Dendritic cell treated with granulocyte-macrophage colony-stimulating factor and Interleukin-4, amounts not matched to agents 40 ng/mL and 50 ng/mL, for 4 days (primary cell): ENCODE data around the gene CXCR5.
A peak's percentile ranks its signal among the peaks of the same experiment; 100 is the strongest.

Source experiments
- H3K27ac Mint-ChIP-seq: one replicate; pipeline ENCODE4 v1.8.0; 2022; ENCODE audit warnings: mild to moderate bottlenecking, mixed read lengths
- H3K27me3 Mint-ChIP-seq: one replicate; pipeline ENCODE4 v1.8.0; 2022; ENCODE audit warnings: mild to moderate bottlenecking, mixed read lengths
- H3K36me3 Mint-ChIP-seq: one replicate; pipeline ENCODE4 v1.8.0; 2022; ENCODE audit warnings: low read depth, mixed read lengths
- H3K4me1 Mint-ChIP-seq: one replicate; pipeline ENCODE4 v1.8.0; 2022; ENCODE audit warnings: low read depth, mixed read lengths
- H3K4me3 Mint-ChIP-seq: one replicate; pipeline ENCODE4 v1.8.0; 2022; ENCODE audit warnings: mild to moderate bottlenecking, moderate library complexity, mixed read lengths
- H3K9me3 Mint-ChIP-seq: one replicate; pipeline ENCODE4 v1.8.0; 2022; ENCODE audit warnings: mixed read lengths
- intact Hi-C: fragments of 100-400 bp; cut with micrococcal nuclease; formaldehyde crosslinking; loops from one replicate; pipeline ENCODE4 v1.15.0; 2022

Gene CXCR5

DNA sequence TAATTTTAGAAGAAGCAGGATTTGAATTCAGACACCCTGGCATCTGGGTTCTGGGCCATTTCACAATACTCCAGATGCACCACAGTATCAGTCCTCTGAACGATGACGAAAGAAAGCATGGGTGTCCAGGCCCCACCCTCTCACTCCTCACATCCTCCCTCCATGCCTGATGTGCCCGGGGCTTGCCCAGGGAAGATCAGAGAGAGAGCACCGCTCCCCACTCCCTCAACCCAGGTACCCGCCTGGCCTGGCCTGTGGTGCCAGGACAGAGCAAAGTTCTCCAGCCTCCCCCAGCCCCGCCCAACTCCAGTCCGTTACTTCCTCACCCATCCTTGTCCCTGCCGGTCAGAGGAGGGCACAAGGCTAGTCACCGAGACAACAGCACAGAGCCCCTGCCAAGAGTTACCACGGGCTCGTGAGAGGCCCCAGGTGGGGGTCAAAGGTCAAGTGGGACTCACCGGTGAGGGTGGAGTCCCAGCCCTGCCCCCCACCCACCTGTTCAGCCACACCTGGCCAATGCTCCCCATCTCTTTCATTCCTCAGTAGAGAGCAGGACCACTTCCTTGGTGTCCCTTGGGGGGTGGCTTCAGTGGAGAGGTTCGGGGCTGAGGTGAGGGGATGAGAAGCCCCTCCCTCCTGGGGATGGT is 33.9 kb downstream of the CXCR5 start:
- Mint-ChIP-seq H3K36me3 (no peaks in the 10 kb centered on the region), H3K4me1 (peaks cover 100% of the 10 kb centered on the region)
- intact Hi-C loops = no loop called here

DNA sequence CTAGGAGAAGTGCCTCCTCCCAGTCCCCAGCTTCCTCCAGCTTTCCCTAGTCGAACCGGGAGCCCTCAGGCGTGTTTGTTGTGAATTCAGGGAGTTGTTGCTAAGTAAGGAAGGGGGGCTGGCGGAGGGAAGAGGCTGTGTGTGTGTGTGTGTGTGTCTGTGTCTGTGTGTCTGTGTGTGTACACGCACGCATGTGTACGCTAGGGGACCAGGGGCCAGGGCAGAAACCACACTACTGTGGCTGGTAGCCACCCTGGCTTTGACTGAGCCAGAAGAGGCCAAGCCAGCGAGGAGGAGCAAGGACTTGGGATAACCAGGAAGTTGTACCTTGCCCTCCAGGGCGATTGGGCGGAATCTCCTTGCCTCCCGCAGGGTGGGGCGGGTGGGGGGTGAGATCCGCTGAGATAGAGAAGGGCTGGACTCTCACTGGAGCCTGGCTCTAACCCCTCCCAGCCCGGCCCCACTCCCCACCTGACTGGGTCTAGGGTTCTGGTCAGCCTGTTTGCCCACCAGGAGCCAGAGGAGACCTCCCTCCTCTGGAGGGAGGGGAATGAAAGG is 34.5 kb downstream of the CXCR5 start:
- H3K4me3 Mint-ChIP-seq = peak overlapping the region; percentile 11
- peaks cover 100% of the 10 kb centered on the region for H3K4me1 Mint-ChIP-seq
- no peaks in the 10 kb centered on the region for H3K9me3 Mint-ChIP-seq
- H3K27ac Mint-ChIP-seq = peak overlapping the region; percentile 64
- H3K27me3 Mint-ChIP-seq = peaks cover 28% of the 10 kb centered on the region
- no peaks in the 10 kb centered on the region for H3K36me3 Mint-ChIP-seq
- intact Hi-C loops = no loop called here

More for the DNA sequence above, 33.9 kb downstream of the CXCR5 start:
- peak overlapping the region; percentile 64 for H3K27ac Mint-ChIP-seq
- H3K9me3 Mint-ChIP-seq = no peaks in the 10 kb centered on the region
- H3K4me3 Mint-ChIP-seq = peak overlapping the region; percentile 11
- peaks cover 25% of the 10 kb centered on the region for H3K27me3 Mint-ChIP-seq

DNA sequence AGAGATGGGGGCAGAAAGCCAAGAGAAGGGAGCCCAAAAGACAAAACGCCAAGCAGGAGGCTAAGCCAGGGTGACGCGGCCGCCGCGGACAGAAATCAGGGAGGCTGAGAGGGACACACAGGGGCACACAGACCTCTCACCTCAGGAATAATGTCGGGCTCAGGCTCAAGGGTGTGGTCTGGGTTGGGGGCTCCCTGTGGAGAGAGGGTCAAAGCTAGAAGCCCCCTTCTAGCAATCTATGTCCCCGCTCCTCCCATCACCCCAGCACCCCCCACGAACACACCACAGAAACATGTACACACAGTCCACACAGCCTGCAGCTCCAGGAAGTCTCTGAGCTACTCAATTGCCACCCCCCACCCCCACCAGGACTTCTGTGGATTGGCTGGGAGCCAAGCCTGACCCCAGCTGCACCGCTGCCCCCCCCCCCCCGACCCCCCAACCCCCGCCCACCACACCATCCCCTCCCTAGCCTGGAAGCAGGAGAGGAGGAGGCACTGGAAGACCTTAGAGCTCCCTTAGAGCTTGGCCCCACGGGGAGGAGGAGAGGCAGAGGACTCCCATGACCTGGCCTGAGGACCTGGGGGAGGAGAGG is 35.1 kb downstream of the CXCR5 start:
- H3K4me1 Mint-ChIP-seq = peaks cover 100% of the 10 kb centered on the region
- no peaks in the 10 kb centered on the region for H3K36me3 Mint-ChIP-seq
- intact Hi-C loops = no loop called here
- H3K27me3 Mint-ChIP-seq = peaks cover 32% of the 10 kb centered on the region
- H3K4me3 Mint-ChIP-seq = no peak overlapping the region
- no peaks in the 10 kb centered on the region for H3K9me3 Mint-ChIP-seq
- peak overlapping the region; percentile 64 for H3K27ac Mint-ChIP-seq

DNA sequence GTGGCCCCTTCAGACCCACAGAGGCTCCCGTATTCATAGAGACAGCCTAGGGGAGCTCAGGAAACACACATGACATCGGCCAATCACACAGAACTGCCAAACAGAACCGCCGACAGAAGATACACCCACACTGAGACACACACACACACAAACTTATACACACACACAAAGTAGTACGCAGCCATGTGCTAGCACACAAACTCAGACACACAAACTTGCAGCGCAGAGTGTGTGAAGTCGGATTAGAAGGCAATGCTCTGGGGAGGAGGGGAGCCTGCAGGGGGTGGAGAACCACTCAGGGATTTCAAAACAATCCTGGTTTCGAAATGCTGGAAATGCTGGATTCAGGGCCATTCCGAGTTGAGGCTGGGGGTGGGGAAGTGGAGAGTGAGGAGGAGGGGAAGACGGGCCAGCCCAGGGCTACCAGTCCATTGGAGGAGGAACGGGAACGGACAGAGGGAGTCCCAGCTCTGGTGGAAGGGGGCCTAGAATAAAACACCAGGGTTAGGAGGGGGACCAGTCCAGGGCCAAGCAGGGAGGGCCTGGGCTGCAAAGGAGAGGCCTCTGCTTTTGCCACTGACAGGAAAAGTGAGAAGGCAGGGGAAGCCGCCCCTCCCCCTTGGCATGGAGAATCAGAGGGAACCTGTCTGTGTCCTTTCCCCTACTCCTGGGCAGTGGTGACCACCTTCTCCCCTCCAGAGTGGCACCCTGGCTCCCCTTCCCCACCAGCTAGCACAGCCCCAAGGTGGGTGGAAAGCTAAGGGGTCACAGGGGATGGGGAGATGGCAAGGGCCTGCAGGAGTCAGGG is 37.6 kb downstream of the CXCR5 start:
- H3K4me1 Mint-ChIP-seq = peaks cover 94% of the 10 kb centered on the region
- H3K4me3 Mint-ChIP-seq = peak overlapping the region; percentile 53
- H3K27me3 Mint-ChIP-seq = peaks cover 33% of the 10 kb centered on the region
- no peaks in the 10 kb centered on the region for H3K9me3 Mint-ChIP-seq
- intact Hi-C loops = no loop called here
- peaks cover 9% of the 10 kb centered on the region for H3K36me3 Mint-ChIP-seq
- H3K27ac Mint-ChIP-seq = peak overlapping the region; percentile 18

DNA sequence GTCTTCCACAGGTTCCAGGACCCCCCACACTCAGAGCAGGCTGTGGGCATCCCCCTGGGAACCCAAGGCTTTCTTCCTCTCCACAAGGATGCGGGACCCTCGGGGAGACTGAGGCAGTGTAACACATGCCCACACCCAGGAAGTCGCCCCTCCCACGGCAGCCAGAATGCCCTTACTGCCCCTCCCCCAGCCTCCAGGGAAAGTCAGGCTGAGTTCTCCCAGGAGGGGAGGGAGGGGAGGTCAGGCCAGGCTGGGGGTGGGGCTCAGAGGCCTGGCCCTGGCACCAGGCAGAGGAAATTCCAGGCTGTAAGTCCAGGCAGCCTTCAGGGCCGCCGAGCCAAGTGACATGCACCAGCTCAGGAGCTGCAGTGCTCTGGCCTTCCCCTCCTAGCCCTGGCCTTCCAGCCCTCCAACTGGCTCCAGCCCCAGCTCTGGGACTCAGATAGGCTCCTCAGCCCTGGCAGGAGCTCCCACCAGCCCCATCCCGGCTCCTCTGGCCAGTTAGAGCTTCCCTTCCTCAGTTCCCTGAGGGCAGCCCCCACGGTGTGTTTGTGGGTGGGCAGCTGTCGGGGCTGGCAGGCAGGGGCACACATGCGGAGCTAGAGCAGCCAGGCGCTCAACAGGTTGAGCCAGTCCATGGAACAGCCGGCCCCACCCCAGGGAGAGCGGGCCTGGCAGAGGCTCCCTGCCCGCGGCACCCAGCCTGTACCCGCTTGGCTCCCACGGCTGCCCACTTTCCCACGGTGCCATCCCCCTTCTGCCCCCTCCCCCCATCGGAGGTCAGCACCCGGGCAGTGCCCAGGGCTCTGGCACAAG is 38.4 kb downstream of the CXCR5 start:
- Mint-ChIP-seq H3K27me3 (peaks cover 33% of the 10 kb centered on the region), H3K27ac (no peak overlapping the region), H3K4me3 (no peak overlapping the region), H3K9me3 (no peaks in the 10 kb centered on the region), H3K36me3 (peaks cover 9% of the 10 kb centered on the region), H3K4me1 (peaks cover 94% of the 10 kb centered on the region)
- intact Hi-C loops = no loop called here

DNA sequence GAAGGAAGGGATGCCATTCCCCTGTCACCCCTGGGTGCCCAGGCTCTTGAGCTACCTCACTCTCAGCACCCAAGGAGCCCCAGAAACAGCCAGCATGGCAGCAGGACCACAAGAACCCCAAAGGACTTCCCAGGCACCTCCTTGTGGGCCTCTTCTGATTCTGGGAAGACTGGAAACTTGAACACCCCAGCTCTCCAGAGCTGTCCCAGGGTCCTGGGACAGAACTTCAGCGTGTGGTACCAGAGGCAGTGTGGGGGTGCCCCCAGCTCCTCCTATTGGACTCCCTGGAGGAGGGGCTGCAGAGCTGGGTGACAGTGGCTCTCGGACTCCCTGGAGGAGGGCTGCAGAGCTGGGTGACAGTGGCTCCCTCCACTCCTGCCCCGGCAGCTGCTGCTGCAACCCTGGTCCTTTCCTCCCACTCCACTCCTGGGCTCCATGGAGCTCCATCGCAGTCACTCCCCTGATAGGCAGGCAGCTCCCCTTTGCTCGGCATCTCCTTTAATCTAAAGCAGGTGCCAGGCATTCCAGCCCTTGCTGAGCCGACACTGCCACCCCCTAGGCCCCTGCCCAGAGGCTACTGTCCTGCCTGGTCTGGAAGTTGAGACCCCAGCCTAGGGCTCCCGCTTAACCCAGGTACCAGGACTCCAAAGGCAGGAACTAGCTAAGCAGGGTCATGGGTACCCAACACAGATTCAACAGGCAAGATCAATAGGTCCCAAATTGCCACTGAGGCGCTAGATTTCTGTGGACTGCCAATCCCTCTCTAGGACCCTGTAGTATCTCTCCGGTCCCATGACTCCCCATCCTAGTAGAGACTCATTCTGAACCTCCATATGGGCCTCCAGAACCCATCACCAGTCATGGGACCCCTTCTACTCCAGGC is 39.3 kb downstream of the CXCR5 start:
- Mint-ChIP-seq H3K27ac (peak overlapping the region; percentile 55), H3K27me3 (peaks cover 33% of the 10 kb centered on the region)

DNA sequence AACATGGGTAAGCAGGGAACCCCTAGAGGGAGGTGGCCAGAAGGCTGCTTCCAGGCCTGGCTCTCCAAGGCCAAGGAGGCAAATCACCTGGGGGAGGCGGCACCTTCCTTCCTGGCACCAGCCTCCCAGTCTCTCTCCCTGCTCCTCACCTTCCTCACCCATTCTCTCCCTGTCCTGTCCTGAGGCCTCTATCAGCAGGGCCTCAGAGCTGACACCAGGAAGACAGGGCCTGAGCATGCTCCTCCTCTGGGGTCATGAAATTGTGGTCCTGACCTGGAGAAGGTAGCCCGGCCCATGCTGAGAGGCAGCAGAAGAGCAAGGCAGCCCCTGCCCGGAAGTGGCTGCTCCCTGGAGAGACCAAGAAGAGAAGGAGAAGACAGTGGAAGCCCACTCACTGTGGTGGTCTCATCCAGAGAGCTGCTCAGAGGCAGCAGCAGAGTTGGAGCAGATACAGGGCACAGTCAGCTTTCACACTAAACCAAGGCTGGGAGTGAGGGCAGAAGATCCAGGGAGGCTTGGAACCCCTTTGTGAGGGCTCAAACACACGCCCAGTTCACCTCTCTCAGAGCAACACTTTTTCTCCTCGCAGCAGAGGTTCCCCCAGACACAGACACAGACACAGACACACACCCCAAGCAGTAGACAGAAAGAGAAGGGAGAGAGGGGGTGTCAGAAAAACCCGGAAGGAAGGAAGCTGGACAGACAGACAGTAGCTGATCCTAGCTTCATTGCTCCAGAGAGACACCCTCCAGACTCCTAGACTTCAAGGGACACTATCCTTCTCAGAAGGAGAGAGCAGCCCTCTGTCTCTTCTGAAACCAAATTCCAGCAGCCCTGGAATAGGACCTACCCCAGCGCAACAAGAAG is 40.3 kb downstream of the CXCR5 start:
- Mint-ChIP-seq H3K27ac (peak overlapping the region; percentile 55), H3K4me1 (peaks cover 94% of the 10 kb centered on the region), H3K27me3 (peaks cover 29% of the 10 kb centered on the region), H3K36me3 (peaks cover 9% of the 10 kb centered on the region), H3K4me3 (peak overlapping the region; percentile 87), H3K9me3 (no peaks in the 10 kb centered on the region)
- intact Hi-C loops = no loop called here

More for the DNA sequence above, 39.3 kb downstream of the CXCR5 start:
- peaks cover 9% of the 10 kb centered on the region for H3K36me3 Mint-ChIP-seq
- no peak overlapping the region for H3K4me3 Mint-ChIP-seq
- intact Hi-C loops = no loop called here
- H3K4me1 Mint-ChIP-seq = peaks cover 94% of the 10 kb centered on the region
- no peaks in the 10 kb centered on the region for H3K9me3 Mint-ChIP-seq

DNA sequence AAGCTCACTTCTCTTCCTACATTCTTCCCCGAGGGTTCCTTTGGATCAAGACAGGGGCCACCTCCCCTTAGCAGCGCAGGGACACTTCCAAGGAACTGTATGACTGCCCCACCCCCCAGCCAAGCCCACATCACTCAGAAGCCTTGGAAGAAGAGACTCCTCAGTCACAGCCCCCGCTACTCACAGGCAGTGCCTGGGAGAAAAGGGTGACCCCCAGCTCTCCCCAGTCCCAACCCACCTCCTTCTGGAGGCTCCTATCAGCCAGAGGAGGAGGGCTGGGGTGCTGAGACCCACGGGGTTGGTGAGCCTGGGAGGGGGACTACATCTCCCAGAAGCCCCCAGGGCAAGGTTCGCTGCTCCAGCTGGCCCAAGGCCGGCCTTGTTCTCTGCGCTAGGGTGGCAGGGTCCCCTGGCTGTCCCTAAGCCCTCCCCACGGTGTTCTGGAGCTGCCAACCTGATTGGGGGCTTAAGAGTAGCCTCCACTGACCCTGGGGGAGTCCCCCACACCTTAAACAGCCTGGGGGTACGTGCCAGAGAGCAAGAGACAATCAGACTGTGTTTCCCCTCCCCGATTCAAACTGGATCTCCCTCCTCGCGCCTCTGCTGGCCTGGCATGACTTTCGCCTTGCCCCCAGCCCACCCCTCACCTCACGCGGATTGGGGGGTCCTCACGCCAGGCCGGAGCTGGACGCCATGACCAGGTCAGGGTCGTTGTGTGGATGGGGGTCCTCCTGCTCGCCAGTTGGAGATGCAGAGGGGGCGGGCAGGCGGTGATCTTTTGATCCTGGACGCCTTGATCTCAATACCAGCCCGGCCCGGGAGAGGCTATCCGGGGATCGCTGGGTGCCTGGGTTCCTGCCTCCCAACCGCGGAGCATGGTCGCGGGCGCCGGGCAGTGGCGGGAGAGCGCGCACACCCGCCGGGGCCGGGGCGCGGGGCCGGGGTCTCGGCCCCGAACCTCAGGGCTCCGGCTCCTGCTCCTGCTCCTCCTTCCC is 41.2 kb downstream of the CXCR5 start:
- peak overlapping the region; percentile 87 for H3K4me3 Mint-ChIP-seq
- H3K27me3 Mint-ChIP-seq = peaks cover 22% of the 10 kb centered on the region
- H3K9me3 Mint-ChIP-seq = no peaks in the 10 kb centered on the region
- intact Hi-C loops = loop anchor here (5.0 kb wide), 1 partner anchor 133 kb away; the partner anchor contains the start of gene DDX6
- H3K4me1 Mint-ChIP-seq = peaks cover 93% of the 10 kb centered on the region
- peak overlapping the region; percentile 55 for H3K27ac Mint-ChIP-seq
- H3K36me3 Mint-ChIP-seq = peaks cover 9% of the 10 kb centered on the region

DNA sequence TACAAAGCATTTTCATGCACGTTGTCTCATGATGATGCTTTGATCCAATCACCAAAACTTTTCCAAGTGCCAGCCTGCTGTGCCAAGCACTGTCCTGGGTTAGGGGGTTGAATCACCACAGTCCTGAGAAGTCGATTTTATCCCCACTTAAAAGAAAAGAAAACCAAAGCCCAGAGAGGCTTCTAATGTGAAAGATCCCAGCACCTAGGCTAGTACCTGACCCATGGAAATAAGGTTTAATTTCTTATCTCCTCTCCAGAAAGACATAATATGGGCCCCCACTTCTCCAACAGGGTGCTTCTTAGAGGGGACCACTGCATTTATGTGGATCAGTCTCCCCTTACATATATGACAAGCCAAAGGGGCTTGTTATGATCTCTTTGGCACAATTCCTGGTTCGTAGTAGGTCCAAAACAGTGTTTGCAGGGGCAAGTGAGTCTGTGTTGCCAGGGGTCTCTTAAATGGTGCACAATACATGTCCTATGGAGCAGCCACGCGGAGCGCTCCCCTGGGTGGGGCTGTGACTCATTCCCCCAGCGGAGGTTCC is 43.9 kb downstream of the CXCR5 start:
- no peaks in the 10 kb centered on the region for H3K9me3 Mint-ChIP-seq
- peaks cover 9% of the 10 kb centered on the region for H3K36me3 Mint-ChIP-seq
- intact Hi-C loops = loop anchor here (5.0 kb wide), 1 partner anchor 135 kb away; the partner anchor contains the start of gene DDX6
- H3K27me3 Mint-ChIP-seq = peaks cover 17% of the 10 kb centered on the region
- H3K4me1 Mint-ChIP-seq = peaks cover 84% of the 10 kb centered on the region
- H3K27ac Mint-ChIP-seq = peak overlapping the region; percentile 66
- peak overlapping the region; percentile 80 for H3K4me3 Mint-ChIP-seq

DNA sequence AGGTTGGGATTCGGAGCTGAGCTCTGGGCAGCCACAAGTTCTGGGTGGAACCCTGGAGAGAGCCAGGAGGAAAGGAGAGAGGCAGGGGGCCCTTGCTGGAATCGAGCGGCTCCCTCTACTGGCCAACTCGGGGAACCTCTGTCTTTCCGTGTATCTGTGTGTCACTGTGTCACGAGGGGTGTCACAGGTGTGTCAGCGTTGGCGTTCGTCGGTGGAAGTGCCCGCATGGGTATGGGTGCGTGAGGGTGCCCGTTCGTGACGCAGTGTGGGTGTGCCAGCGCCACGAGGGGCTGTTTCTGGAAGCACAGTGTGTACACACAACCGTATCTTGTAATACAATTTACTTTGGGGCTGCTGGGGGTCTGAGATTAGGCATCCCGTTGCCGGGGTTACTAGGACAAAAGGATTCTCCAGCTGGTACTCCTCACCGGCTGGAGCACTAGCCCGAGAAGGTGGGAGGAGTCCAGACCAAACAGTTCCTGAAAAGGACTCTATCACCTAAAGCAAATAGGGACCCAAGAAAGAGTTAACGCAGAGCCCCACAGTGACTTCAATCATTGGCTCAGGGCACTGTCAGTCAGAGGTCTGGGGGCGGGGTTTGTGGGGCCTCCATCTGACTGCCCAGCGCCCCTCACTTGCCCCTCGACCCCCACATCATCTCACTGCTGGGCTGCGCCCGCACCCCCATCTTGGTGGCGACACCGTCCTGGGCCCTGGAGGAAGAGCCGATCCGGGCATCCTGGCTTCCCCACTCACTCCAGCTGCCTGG is 44.6 kb downstream of the CXCR5 start:
- H3K27me3 Mint-ChIP-seq = peaks cover 14% of the 10 kb centered on the region
- H3K27ac Mint-ChIP-seq = peak overlapping the region; percentile 66
- peaks cover 9% of the 10 kb centered on the region for H3K36me3 Mint-ChIP-seq
- intact Hi-C loops = loop anchor here (5.0 kb wide), 1 partner anchor 136 kb away; the partner anchor contains the start of gene DDX6
- H3K4me3 Mint-ChIP-seq = peak overlapping the region; percentile 80
- no peaks in the 10 kb centered on the region for H3K9me3 Mint-ChIP-seq
- H3K4me1 Mint-ChIP-seq = peaks cover 77% of the 10 kb centered on the region
